Measurements from ENCODE around the gene NOC3L. TPM values are rescaled to one million over a fixed set of nuclear protein-coding genes. Genes with fewer than 3 reads are reported as not detected.

The NOC3L gene
- total RNA-seq (10 to 100 TPM in 1 of 2 donors, 1 to 10 TPM in 1; 7.9 to 14.7 TPM), polyA plus RNA-seq (1 to 10 TPM; 3.6 to 6.4 TPM)

GRCh38 chr10:94362360-94363250 lies at the start of gene NOC3L:
NOC3L (minus strand) TSS chr10:94362939; CDS start chr10:94362838, 101 bp downstream.
- H3K9me3 ChIP-seq (ENCODE audit: control insufficient read depth in 4 of 4, low read length in 3 of 4), result no peaks in the 10 kb centered on the region
- peak; percentile 94 for DNase-seq (ENCODE audit: low spot score)
- H3K27me3 ChIP-seq (ENCODE audit: control insufficient read depth in 4 of 4, insufficient read depth in 4 of 4, low read length in 3 of 4), result no peaks in the 10 kb centered on the region
- under 1% methylated on average over 55 of the region's 55 CpGs for WGBS
- TF ChIP-seq TAF1 (conservative IDR thresholded peaks at IDR 0.05), result no peak
- peak; percentile 96 for TF ChIP-seq MAX (IDR thresholded peaks at IDR 0.05)
- peak; percentile 65 for TF ChIP-seq CTCF (IDR thresholded peaks at IDR 0.05; ENCODE audit: low read depth, low read length, missing input control)
- TF ChIP-seq ATF3 (IDR thresholded peaks at IDR 0.05), result no peak
- TF ChIP-seq ZBTB33 (IDR thresholded peaks at IDR 0.05), result peak; percentile 96
- no peak for TF ChIP-seq FOXA1 (IDR thresholded peaks at IDR 0.05)
- peak; percentile 5 for TF ChIP-seq FOXA2 (IDR thresholded peaks at IDR 0.05)
- peak; percentile 66 for TF ChIP-seq YY1 (IDR thresholded peaks at IDR 0.05)
- TF ChIP-seq SP1 (IDR thresholded peaks at IDR 0.05), result peak; percentile 31
- TF ChIP-seq RAD21 (IDR thresholded peaks at IDR 0.05), result peak; percentile 64 to 67
- peak; percentile 47 to 53 for TF ChIP-seq HNF4A (conservative IDR thresholded peaks at IDR 0.05)
- TF ChIP-seq REST (IDR thresholded peaks at IDR 0.05), result no peak
- TF ChIP-seq JUND (IDR thresholded peaks at IDR 0.05), result no peak
- TF ChIP-seq GABPA (IDR thresholded peaks at IDR 0.05 in 1 of 2, conservative IDR thresholded peaks at IDR 0.05 in 1 of 2), result peak; percentile 94 to 99
- no peak for TF ChIP-seq NR2F2 (IDR thresholded peaks at IDR 0.05)
- no peak for TF ChIP-seq HNF4G (IDR thresholded peaks at IDR 0.05)
- no peak for TF ChIP-seq EGR1 (IDR thresholded peaks at IDR 0.05; ENCODE audit: low read depth in 2 of 2)
- peak; percentile 35 to 55 for TF ChIP-seq RXRA (IDR thresholded peaks at IDR 0.05)
- peak within 1 kb of the TSS; percentile 39 to 75 for H3K27ac ChIP-seq (ENCODE audit: low read depth in 1 of 2, low read length in 2 of 2)
- H3K36me3 ChIP-seq (ENCODE audit: control insufficient read depth in 4 of 4, insufficient read depth in 3 of 4, low read depth in 1 of 4, low read length in 3 of 4), result peaks cover 1 to 8% (median 2%) of the 10 kb centered on the region in 4 donors
- peaks cover 5 to 14% (median 12%) of the 10 kb centered on the region in 4 donors for H3K4me1 ChIP-seq (ENCODE audit: control insufficient read depth in 4 of 4, insufficient read depth in 4 of 4, low read length in 3 of 4)
- H3K4me3 ChIP-seq (ENCODE audit: low read depth in 1 of 3, low read length in 3 of 3), result peak within 1 kb of the TSS; percentile 76 to 97 (median 83)
- peak within 1 kb of the TSS; percentile 67 to 89 for H3K9ac ChIP-seq (ENCODE audit: low read depth in 1 of 2, low read length in 2 of 2)

Data from liver (tissue), 9 donors.